HK-2 (cell line): ENCODE results near the gene OGA.

Experiments used
- DNase-seq: peaks from one replicate; pipeline ENCODE4 v3.0.0-alpha.2; 2018; ENCODE audit not compliant: unreplicated experiment

The OGA gene

GRCh38 chr10:101759309-101760247 lies 58.7 kb downstream of the OGA start:
- DNase-seq, result no peak

GRCh38 chr10:101758858-101759257 lies 59.4 kb downstream of the OGA start:
- DNase-seq, result no peak

- no peak for DNase-seq
These were observed 66.0 kb downstream of the OGA start for GRCh38 chr10:101752241-101752640.

GRCh38 chr10:101749047-101750016 lies 68.9 kb downstream of the OGA start:
- DNase-seq, result no peak

DNA sequence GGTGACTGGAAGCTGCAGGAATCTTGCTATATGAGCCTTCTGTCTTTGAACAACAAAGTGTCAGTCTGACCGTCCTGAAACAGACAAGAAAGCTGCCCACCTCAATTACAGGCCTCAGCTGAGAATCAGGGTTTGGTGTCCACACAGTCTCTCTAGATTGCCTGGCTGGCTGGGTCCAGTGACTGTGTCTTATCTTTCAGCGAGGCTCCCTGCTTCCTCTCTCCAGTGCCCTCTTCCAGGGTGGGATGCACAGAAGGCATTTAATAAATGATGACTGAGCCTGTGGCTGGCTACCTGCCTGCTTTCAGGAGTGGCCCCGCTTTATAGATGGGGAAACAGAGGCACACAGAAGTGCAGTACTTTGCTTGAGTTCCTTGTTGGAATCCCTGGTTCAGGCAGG lies 69.7 kb downstream of the OGA start:
- no peak for DNase-seq

GRCh38 chr10:101745074-101745696 lies 73.1 kb downstream of the OGA start:
- no peak for DNase-seq

DNA sequence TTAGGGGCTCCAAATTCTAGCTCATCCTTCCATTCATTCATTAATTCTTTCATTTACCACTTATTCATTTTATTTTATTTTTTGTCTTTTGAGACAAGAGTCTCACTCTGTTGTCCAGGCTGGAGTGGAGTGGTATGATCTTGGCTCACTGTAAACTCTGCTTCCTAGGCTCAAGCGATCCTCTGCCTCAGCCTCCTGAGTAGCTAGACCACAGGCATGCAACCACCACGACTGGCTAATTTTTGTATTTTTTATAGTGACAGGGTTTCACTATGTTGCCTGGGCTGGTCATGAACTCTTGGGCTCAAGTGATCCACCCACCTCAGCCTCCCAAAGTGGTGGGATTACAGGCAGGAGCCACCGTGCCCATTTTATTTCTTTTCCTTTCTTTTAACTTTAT lies 74.0 kb downstream of the OGA start:
- DNase-seq, result no peak

- DNase-seq, result no peak
These were observed 76.3 kb downstream of the OGA start for GRCh38 chr10:101741938-101742337.

DNA sequence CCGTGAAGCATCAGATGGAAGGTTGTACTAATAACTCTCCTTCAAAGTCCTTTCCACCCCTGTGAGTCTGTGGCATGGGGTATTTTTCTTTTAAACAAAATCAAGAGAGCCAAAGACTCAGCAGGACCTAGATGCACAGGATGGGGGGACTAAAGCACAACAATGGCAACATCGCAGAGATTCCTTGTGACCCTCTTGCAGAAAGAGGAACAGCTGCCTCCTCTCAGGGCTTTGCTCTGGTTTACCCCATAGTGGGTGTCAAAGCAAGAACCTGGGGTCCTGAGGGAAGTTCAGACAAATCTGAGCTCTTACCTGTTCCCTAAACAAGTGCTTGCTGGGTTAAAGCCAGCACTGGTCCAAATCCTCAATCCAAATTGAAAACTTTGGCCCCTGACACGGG lies 81.6 kb downstream of the OGA start:
- DNase-seq, result no peak
